ENCODE results near the gene EHF.

Gene EHF

DNA sequence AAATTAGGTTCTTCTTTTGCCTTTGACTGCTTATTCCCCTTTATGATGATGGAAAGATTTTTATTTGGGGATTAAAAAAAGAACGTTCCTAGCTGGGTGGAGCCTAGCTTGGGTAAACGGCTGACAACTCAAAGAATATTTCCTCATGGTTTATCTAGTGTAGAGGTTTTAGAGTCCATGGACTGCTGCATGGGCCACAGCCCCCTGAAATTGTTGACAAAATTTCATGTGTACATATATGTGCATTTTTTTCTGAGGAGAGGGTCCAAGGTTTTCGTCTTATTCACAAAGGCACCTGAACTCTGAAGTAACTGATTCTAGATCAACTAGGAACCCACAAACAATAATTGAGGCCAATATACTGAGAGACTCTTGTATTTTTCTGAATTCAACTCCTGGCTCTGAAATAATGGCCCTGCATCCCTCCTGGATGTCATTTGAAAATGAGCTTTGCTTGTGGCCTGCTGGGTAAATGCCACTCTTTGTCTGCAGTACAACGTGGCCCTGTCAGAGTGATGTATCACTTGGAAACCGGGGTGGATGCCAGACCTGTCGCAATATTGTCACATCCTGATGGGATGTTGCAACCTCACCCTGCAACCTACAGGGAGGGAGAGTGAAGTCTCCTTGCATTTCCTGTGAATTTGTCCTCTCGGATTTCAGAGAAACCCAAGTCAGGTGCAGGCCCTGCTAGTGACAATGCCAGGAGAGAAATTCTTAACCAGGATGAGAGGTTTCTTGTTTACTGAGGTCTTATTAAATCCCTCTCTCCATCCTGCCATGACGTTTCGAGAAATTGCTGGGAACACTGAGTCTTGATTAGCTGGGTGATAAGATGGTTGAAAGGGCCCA lies 33.8 kb downstream of the EHF start:
- peaks cover 30% of the 10 kb centered on the region for H3K4me1 Mint-ChIP-seq
- no peaks in the 10 kb centered on the region for H3K9me3 Mint-ChIP-seq
- DNase-seq (ENCODE audit: low spot score in 2 of 2) = no peak
- no peak overlapping the region for H3K27ac Mint-ChIP-seq (ENCODE audit: low read depth)
- H3K27me3 Mint-ChIP-seq = peaks cover 71% of the 10 kb centered on the region
- H3K4me3 Mint-ChIP-seq = no peak overlapping the region
- peaks cover 6% of the 10 kb centered on the region for H3K36me3 Mint-ChIP-seq (ENCODE audit: insufficient read depth)
- no peak for ATAC-seq (replicated peaks; ENCODE audit: extremely low read depth, poor library complexity, severe bottlenecking)

DNA sequence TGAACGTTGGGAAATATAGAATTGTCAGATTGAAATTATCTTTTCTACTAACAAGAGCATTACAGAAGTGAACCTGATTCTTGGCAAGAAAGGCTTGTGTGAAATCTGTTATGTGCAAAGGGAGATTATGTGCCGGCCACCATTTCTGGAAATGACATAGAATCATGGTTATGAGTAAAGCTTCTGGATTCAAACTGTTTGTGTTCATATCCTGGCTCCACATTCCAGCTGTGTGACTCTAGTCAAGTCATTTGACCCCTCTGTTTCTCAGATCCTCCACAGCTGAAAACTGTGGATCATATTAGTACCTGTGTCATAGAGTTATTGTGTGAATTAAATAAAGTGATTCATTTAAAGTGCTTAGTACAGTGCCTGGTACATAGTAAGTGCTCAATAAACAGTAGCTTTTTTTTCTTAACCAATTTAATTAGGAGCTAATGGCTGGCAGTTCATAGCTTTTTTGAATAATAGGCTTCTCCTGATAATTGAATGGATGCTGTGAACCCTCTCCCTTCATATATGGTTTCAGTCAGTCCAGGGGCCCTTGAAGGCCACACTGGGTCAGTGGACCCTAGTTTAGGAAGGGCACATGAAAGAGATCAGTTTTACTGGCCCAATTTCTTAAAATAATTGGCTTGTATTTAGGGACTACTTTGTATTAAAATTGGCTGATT lies 34.6 kb downstream of the EHF start:
- DNase-seq (ENCODE audit: low spot score in 2 of 2) (no peak), ATAC-seq (replicated peaks; ENCODE audit: extremely low read depth, poor library complexity, severe bottlenecking) (no peak)
- Mint-ChIP-seq H3K27ac (ENCODE audit: low read depth) (no peak overlapping the region), H3K9me3 (no peaks in the 10 kb centered on the region), H3K4me1 (peaks cover 23% of the 10 kb centered on the region), H3K36me3 (ENCODE audit: insufficient read depth) (peaks cover 2% of the 10 kb centered on the region), H3K4me3 (no peak overlapping the region), H3K27me3 (peaks cover 74% of the 10 kb centered on the region)

DNA sequence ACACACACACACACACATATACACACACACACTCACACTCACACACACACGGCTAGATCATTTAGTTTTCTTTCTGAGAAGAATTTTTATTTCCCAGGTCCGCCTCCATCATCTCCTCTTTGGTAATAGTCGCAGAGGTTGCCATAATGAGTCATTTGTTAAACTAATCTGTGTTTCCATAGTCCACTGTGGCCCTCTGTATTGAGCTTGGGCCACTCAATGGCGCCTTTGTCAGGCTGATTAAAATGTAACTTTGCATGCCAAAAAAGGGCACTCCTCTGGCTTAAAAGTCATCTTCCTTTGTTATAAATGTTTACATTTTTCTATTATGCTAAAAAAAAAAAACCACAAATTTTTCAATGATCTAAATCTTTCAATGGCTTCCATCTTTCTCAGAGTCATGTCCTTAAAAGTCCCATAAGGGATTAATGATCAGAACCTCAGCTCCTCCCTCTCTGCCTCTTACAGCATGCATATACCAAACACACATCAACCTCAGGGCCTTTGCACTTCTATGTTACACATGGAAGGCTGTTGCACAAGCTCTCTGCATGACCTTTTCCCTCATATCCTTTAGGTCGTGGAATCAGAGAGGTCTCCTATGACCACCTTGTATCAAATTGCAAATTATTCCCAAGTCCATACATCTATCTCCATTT lies 35.3 kb downstream of the EHF start:
- no peak overlapping the region for H3K27ac Mint-ChIP-seq (ENCODE audit: low read depth)
- H3K27me3 Mint-ChIP-seq = peaks cover 77% of the 10 kb centered on the region
- DNase-seq (ENCODE audit: low spot score in 2 of 2) = no peak
- ATAC-seq (replicated peaks; ENCODE audit: extremely low read depth, poor library complexity, severe bottlenecking) = no peak
- H3K4me3 Mint-ChIP-seq = no peak overlapping the region
- H3K36me3 Mint-ChIP-seq (ENCODE audit: insufficient read depth) = no peaks in the 10 kb centered on the region
- H3K4me1 Mint-ChIP-seq = peaks cover 16% of the 10 kb centered on the region
- H3K9me3 Mint-ChIP-seq = no peaks in the 10 kb centered on the region

DNA sequence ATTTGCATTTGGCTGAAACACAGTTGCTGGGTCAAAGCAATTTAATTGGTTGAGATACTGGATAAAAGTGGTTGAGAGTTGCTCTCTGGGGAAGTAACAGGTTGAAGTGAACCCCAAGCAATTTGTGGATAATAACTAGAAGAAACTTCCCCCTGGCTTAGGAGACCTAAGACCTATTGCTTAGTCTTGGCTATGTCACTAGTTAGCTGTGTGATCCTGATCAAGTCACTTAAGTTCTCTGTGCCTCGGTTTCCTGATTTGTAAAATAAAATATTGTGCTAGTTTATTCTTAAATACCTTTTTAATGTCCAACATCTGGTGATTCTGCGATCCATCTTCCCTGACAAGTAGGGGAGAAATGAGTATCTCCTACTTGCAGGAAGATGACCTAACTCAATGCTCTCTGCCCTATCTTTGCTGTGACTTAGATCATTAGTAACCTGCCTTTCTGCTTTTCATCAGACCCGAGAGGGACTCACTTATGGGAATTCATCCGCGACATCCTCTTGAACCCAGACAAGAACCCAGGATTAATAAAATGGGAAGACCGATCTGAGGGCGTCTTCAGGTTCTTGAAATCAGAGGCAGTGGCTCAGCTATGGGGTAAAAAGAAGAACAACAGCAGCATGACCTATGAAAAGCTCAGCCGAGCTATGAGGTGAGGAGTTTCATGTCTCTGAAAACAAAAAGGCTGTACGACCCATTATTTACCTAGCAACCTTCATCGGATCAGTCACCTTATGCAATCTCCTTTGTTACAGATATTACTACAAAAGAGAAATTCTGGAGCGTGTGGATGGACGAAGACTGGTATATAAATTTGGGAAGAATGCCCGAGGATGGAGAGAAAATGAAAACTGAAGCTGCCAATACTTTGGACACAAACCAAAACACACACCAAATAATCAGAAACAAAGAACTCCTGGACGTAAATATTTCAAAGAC lies 37.5 kb downstream of the EHF start:
- H3K27me3 Mint-ChIP-seq = peaks cover 90% of the 10 kb centered on the region
- ATAC-seq (replicated peaks; ENCODE audit: extremely low read depth, poor library complexity, severe bottlenecking) (no peak), DNase-seq (ENCODE audit: low spot score in 2 of 2) (no peak)
- H3K4me1 Mint-ChIP-seq = peaks cover 2% of the 10 kb centered on the region
- H3K36me3 Mint-ChIP-seq (ENCODE audit: insufficient read depth) = no peaks in the 10 kb centered on the region
- no peaks in the 10 kb centered on the region for H3K9me3 Mint-ChIP-seq
- H3K27ac Mint-ChIP-seq (ENCODE audit: low read depth) = no peak overlapping the region
- H3K4me3 Mint-ChIP-seq = no peak overlapping the region

DNA sequence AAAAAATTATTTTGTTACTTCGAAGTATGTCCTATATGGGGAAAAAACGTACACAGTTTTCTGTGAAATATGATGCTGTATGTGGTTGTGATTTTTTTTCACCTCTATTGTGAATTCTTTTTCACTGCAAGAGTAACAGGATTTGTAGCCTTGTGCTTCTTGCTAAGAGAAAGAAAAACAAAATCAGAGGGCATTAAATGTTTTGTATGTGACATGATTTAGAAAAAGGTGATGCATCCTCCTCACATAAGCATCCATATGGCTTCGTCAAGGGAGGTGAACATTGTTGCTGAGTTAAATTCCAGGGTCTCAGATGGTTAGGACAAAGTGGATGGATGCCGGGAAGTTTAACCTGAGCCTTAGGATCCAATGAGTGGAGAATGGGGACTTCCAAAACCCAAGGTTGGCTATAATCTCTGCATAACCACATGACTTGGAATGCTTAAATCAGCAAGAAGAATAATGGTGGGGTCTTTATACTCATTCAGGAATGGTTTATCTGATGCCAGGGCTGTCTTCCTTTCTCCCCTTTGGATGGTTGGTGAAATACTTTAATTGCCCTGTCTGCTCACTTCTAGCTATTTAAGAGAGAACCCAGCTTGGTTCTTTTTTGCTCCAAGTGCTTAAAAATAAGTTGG lies 38.3 kb downstream of the EHF start:
- no peak overlapping the region for H3K27ac Mint-ChIP-seq (ENCODE audit: low read depth)
- DNase-seq (ENCODE audit: low spot score in 2 of 2) = no peak
- H3K27me3 Mint-ChIP-seq = peaks cover 90% of the 10 kb centered on the region
- H3K4me1 Mint-ChIP-seq = no peaks in the 10 kb centered on the region
- no peaks in the 10 kb centered on the region for H3K36me3 Mint-ChIP-seq (ENCODE audit: insufficient read depth)
- H3K9me3 Mint-ChIP-seq = no peaks in the 10 kb centered on the region
- ATAC-seq (replicated peaks; ENCODE audit: extremely low read depth, poor library complexity, severe bottlenecking) = no peak
- no peak overlapping the region for H3K4me3 Mint-ChIP-seq

DNA sequence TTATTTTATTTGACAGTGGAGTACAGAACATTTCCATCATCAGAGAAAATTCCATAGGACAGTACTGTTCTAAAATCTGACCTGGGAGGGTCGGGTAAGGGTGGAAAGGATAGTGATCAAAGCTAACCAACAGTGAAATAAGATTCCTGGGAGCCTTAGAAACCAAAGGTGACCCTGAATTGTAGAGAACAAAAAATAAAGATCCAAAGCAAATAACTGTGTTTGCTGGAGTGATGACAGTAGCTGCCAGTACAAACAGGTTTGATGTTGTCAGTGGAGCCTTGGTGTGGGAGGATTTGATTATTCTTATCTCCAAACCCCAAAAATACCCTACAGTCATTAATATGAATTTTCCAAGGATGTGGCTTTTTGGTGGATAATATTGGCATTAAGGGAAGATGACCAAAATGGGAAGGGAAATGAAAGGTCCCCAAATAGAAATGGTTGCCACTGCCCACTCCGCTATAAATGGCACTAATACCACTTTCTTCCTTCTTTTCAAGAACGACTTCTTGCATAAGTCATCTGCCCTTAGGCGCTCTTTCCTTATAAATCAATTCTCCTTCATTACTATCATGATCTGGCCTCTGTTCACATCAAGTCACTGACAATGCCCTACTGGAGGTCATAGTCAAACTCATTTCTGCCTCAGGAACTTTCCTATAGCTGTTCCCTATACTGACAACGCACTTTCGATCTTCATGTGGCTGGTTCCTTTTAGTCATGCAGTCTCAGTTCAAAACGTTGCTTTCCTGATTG lies 44.4 kb downstream of the EHF start:
- no peaks in the 10 kb centered on the region for H3K4me1 Mint-ChIP-seq
- H3K4me3 Mint-ChIP-seq = no peak overlapping the region
- ATAC-seq (replicated peaks; ENCODE audit: extremely low read depth, poor library complexity, severe bottlenecking) = no peak
- no peak for DNase-seq (ENCODE audit: low spot score in 2 of 2)
- H3K27me3 Mint-ChIP-seq = peaks cover 83% of the 10 kb centered on the region
- no peaks in the 10 kb centered on the region for H3K9me3 Mint-ChIP-seq
- no peaks in the 10 kb centered on the region for H3K36me3 Mint-ChIP-seq (ENCODE audit: insufficient read depth)
- H3K27ac Mint-ChIP-seq (ENCODE audit: low read depth) = no peak overlapping the region

DNA sequence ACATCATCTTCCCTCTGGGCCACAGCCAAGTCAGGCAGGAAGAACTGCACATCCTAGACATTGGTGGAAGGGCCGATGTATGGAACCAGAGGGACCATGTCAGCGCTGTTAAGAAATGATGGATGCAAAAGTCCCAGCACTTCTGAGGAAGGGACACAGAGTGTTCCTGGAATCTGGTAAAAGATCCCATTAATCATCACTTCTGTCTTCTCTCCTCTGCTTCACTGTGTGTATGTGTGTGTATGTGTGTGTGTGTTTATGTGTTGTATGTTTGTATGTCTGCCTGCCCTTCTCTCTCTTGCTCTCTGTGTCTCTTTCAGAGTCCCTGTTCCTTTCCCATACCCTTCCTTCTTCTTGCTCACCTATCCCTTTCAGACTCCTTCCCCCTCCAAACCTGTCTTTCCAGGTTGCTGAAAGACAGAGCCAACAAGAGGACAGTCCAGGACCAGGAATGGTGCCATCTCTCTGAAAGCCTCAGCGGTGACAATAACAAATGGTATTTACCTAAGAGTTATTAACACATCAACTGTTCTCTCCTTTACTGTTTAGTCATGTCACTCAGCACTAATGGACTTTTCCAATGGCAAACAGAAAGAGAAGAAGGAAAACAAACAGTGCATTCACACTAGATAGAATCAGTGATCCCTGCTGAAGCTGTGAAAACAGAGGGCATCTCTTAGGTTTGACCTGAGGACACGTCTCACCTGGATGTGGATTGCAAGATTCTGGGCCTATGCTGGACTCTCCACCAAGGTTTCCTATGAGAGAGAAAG lies 47.1 kb downstream of the EHF start:
- no peak for ATAC-seq (replicated peaks; ENCODE audit: extremely low read depth, poor library complexity, severe bottlenecking)
- H3K27ac Mint-ChIP-seq (ENCODE audit: low read depth) = no peak overlapping the region
- H3K36me3 Mint-ChIP-seq (ENCODE audit: insufficient read depth) = no peaks in the 10 kb centered on the region
- H3K4me3 Mint-ChIP-seq = no peak overlapping the region
- no peaks in the 10 kb centered on the region for H3K9me3 Mint-ChIP-seq
- peaks cover 86% of the 10 kb centered on the region for H3K27me3 Mint-ChIP-seq
- no peak for DNase-seq (ENCODE audit: low spot score in 2 of 2)
- H3K4me1 Mint-ChIP-seq = no peaks in the 10 kb centered on the region

DNA sequence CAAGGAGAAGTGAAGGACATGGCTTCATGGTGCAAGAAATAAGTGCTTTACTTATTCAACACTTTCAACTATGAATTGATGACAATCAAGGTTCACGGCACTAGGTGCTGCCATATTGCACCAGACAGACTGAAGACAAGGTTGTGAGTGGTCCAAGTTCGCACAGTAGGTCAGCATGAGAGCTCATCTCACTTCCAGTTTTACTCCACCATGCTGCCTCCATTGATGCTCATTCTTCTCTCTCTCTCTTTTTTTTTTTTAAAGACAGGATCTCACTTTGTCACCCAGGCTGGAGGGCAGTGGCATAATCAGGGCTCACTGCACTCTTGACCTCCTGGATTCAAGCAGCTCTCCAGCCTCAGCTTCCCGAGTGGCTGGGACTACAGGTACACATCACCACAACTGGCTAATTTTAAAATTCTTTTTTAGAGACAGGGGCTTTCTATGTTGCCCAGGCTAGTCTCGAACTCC lies 47.7 kb downstream of the EHF start:
- Mint-ChIP-seq H3K4me1 (no peaks in the 10 kb centered on the region), H3K36me3 (ENCODE audit: insufficient read depth) (no peaks in the 10 kb centered on the region), H3K27me3 (peaks cover 86% of the 10 kb centered on the region), H3K9me3 (no peaks in the 10 kb centered on the region), H3K27ac (ENCODE audit: low read depth) (no peak overlapping the region), H3K4me3 (no peak overlapping the region)
- no peak for DNase-seq (ENCODE audit: low spot score in 2 of 2)
- ATAC-seq (replicated peaks; ENCODE audit: extremely low read depth, poor library complexity, severe bottlenecking) = no peak

DNA sequence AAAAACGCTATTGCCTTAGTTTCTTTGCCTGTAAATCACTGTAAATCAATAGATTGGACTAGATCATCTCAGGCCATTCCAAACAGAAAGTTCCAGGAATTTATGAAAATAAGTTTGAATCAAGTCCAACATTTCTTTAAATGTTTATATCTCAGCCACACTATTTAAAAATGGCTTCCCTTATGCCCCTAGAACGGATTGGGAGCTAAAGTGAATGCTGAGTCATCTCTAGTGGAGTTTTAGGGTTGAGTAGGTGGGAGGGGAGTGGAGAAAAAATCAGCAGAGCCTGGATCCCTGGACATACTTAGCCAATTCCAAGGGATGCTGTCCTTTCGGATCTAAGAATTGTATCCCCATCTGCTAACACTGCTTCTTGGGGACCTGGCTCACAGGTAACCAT lies 48.6 kb downstream of the EHF start:
- ATAC-seq (replicated peaks; ENCODE audit: extremely low read depth, poor library complexity, severe bottlenecking) (no peak), DNase-seq (ENCODE audit: low spot score in 2 of 2) (no peak)
- Mint-ChIP-seq H3K36me3 (ENCODE audit: insufficient read depth) (no peaks in the 10 kb centered on the region), H3K4me1 (no peaks in the 10 kb centered on the region), H3K9me3 (no peaks in the 10 kb centered on the region), H3K27me3 (peaks cover 86% of the 10 kb centered on the region), H3K4me3 (no peak overlapping the region), H3K27ac (ENCODE audit: low read depth) (no peak overlapping the region)

DNA sequence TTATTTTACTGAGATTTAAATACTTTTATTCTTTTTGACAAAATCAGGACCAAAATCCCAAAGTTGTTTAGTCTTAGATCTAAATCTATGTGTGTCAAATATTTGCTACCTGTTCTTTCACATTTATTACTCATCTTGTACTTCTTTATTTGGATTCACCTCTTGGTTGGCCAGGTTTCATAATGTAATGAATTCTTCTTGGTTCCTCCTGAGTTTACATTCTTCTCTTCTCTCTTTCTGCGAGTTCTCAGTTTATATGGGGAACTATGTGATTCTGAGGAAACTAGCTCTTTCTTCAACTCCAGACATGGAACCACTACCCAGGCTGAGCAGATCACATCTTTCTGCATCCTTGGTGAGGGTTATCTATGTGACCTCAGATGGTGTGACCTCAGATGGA lies 50.2 kb downstream of the EHF start:
- Mint-ChIP-seq H3K4me3 (no peak overlapping the region), H3K27me3 (peaks cover 87% of the 10 kb centered on the region), H3K36me3 (ENCODE audit: insufficient read depth) (no peaks in the 10 kb centered on the region), H3K9me3 (no peaks in the 10 kb centered on the region), H3K4me1 (no peaks in the 10 kb centered on the region), H3K27ac (ENCODE audit: low read depth) (no peak overlapping the region)
- ATAC-seq (replicated peaks; ENCODE audit: extremely low read depth, poor library complexity, severe bottlenecking) (no peak), DNase-seq (ENCODE audit: low spot score in 2 of 2) (no peak)

DNA sequence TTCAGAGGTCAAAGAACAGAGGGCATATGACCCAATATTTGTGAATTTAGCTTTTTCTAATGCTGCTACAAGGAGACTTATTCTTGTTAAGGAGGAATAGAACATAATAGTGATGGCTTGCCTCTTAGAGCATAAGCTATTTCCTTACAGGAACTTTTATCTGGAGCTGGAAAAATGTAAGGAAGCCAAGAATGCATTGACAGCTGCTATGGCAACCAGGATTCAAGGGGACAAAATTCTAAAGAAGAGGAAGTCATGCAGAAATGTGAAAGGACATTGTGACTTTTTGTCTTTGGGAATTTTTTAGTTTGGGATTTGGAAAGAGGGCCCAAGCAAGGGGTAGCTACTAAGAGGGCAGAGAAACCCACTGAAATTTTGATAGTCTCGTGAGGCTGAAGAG lies 51.1 kb downstream of the EHF start:
- Mint-ChIP-seq H3K4me1 (no peaks in the 10 kb centered on the region), H3K27me3 (peaks cover 84% of the 10 kb centered on the region)

More for the DNA sequence above, 51.1 kb downstream of the EHF start:
- ATAC-seq (replicated peaks; ENCODE audit: extremely low read depth, poor library complexity, severe bottlenecking) (no peak), DNase-seq (ENCODE audit: low spot score in 2 of 2) (no peak)
- H3K9me3 Mint-ChIP-seq = no peaks in the 10 kb centered on the region
- no peak overlapping the region for H3K27ac Mint-ChIP-seq (ENCODE audit: low read depth)
- no peaks in the 10 kb centered on the region for H3K36me3 Mint-ChIP-seq (ENCODE audit: insufficient read depth)
- H3K4me3 Mint-ChIP-seq = no peak overlapping the region
